ENCODE results near the gene JAKMIP2. TPM values are rescaled to one million over a fixed set of nuclear protein-coding genes. Genes with fewer than 3 reads are reported as not detected.

Gene JAKMIP2
- total RNA-seq, 1 donor from 2014 or later: 0.49 TPM

DNA sequence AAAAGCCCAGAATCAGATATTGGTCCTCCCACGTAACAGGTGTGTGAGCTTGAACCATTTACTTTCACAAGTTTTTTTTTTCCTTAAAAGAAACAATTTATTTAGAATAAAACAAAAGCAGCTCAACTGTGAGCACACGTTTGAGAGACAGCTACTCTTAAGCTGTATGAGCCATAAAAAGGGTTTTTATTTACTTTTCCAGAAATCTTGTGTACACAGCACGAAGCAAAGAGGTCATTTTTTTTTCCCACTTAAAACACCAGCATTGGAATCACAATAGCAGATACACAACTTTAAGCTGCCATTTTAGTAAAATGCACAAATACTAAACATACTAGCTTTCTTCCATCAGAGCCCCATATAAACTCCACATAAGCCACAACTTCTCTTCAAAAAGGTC lies 44.6 kb downstream of the JAKMIP2 start:
- Histone ChIP-seq H3K4me3 (no peak overlapping the region), H3K36me3 (no peaks in the 10 kb centered on the region), H3K9me3 (no peaks in the 10 kb centered on the region), H3K27ac (no peak overlapping the region), H3K27me3 (no peaks in the 10 kb centered on the region), H3K4me1 (no peaks in the 10 kb centered on the region)
- DNase-seq (ENCODE audit: extremely low spot score in 2 of 2): no peak
- TF ChIP-seq, protein P1, sequence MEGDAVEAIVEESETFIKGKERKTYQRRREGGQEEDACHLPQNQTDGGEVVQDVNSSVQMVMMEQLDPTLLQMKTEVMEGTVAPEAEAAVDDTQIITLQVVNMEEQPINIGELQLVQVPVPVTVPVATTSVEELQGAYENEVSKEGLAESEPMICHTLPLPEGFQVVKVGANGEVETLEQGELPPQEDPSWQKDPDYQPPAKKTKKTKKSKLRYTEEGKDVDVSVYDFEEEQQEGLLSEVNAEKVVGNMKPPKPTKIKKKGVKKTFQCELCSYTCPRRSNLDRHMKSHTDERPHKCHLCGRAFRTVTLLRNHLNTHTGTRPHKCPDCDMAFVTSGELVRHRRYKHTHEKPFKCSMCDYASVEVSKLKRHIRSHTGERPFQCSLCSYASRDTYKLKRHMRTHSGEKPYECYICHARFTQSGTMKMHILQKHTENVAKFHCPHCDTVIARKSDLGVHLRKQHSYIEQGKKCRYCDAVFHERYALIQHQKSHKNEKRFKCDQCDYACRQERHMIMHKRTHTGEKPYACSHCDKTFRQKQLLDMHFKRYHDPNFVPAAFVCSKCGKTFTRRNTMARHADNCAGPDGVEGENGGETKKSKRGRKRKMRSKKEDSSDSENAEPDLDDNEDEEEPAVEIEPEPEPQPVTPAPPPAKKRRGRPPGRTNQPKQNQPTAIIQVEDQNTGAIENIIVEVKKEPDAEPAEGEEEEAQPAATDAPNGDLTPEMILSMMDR (IDR thresholded peaks at IDR 0.05): no peak
- no peak for TF ChIP-seq POLR2AphosphoS5 (IDR thresholded peaks at IDR 0.05; ENCODE audit: insufficient read depth in 1 of 2, low read depth in 1 of 2)
- TF ChIP-seq POLR2A (IDR thresholded peaks at IDR 0.05): no peak
- intact Hi-C loops (cut with DNase I): no loop called here

DNA sequence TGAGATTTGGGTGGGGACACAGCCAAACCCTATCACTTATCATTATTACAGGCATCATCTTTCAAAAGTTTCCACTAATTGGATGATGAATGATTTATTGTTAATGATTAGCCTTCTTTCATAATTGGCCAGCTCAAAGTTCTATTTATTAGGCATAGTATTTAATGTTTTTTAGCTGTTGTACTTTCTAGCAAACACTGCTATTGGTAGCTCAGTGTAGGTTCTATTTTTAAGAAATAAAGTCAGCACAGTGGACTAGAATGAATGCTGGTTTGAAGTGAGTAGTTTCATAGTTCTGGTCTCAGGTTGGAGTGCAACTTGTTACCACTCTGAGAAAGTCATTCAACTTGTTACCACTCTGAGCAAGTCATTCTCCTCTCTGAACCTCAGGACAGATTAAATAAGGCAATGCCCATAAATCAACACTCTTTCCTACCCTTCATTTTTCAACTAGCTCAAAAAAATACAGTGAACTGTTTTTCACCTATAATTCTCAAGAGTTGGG lies 46.9 kb downstream of the JAKMIP2 start:
- Histone ChIP-seq H3K4me1 (no peaks in the 10 kb centered on the region), H3K27ac (no peak overlapping the region), H3K36me3 (no peaks in the 10 kb centered on the region), H3K9me3 (no peaks in the 10 kb centered on the region), H3K27me3 (no peaks in the 10 kb centered on the region), H3K4me3 (no peak overlapping the region)
- TF ChIP-seq POLR2A (IDR thresholded peaks at IDR 0.05): no peak
- TF ChIP-seq, protein P1 (IDR thresholded peaks at IDR 0.05): no peak
- TF ChIP-seq POLR2AphosphoS5 (IDR thresholded peaks at IDR 0.05; ENCODE audit: insufficient read depth in 1 of 2, low read depth in 1 of 2): no peak
- no peak for DNase-seq (ENCODE audit: extremely low spot score in 2 of 2)
- intact Hi-C loops (cut with DNase I): no loop called here

DNA sequence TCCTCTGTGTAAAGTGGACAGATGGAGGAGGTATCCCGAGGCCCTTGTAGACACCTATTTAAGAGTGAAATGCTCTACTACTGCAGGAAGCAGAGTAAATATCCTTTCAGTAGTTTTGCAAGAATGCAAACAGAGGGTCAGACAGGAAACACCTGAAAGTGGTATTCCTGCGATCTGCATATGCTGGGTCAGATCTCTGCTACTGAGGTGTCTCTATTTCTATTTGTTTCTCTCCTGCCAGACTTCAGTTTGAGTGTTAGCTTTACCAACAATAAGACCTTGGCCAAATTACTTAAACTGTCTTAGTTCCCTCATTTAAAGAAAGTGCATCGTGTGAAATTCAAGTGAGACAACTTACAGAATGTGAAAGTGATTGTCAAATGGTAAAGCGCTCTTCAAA lies 47.6 kb downstream of the JAKMIP2 start:
- TF ChIP-seq POLR2AphosphoS5 (IDR thresholded peaks at IDR 0.05; ENCODE audit: insufficient read depth in 1 of 2, low read depth in 1 of 2) (no peak), POLR2A (IDR thresholded peaks at IDR 0.05) (no peak)
- TF ChIP-seq, protein P1 (IDR thresholded peaks at IDR 0.05): no peak
- Histone ChIP-seq H3K27me3 (no peaks in the 10 kb centered on the region), H3K27ac (no peak overlapping the region), H3K4me3 (no peak overlapping the region), H3K36me3 (no peaks in the 10 kb centered on the region), H3K4me1 (no peaks in the 10 kb centered on the region), H3K9me3 (no peaks in the 10 kb centered on the region)
- intact Hi-C loops (cut with DNase I): no loop called here
- DNase-seq (ENCODE audit: extremely low spot score in 2 of 2): no peak

DNA sequence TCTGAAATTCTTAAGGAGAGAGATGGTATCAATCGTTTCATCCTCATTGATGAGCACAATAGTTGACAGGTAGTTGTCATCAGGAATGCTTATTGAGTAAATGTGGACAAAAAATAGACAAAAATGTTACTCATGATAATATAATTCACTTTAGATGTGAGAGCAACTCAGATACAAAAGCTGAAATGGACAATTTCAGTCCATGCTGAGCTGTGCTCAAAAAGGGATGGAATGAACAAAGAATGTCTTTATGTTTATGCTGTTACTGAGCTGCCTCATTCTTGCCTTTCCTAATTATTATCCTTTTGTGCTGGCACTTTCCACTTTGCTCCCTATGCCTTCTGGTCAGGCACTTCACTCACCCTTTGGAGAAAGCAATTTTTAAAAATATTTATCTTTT lies 49.5 kb downstream of the JAKMIP2 start:
- no peaks in the 10 kb centered on the region for H3K4me1 ChIP-seq
- TF ChIP-seq, protein P1 (IDR thresholded peaks at IDR 0.05): no peak
- TF ChIP-seq POLR2AphosphoS5 (IDR thresholded peaks at IDR 0.05; ENCODE audit: insufficient read depth in 1 of 2, low read depth in 1 of 2) (no peak), POLR2A (IDR thresholded peaks at IDR 0.05) (no peak)
- no peak for DNase-seq (ENCODE audit: extremely low spot score in 2 of 2)
- no peaks in the 10 kb centered on the region for H3K27me3 ChIP-seq
- intact Hi-C loops (cut with DNase I): no loop called here
- no peaks in the 10 kb centered on the region for H3K36me3 ChIP-seq
- no peak overlapping the region for H3K27ac ChIP-seq
- H3K4me3 ChIP-seq: no peak overlapping the region
- H3K9me3 ChIP-seq: no peaks in the 10 kb centered on the region

DNA sequence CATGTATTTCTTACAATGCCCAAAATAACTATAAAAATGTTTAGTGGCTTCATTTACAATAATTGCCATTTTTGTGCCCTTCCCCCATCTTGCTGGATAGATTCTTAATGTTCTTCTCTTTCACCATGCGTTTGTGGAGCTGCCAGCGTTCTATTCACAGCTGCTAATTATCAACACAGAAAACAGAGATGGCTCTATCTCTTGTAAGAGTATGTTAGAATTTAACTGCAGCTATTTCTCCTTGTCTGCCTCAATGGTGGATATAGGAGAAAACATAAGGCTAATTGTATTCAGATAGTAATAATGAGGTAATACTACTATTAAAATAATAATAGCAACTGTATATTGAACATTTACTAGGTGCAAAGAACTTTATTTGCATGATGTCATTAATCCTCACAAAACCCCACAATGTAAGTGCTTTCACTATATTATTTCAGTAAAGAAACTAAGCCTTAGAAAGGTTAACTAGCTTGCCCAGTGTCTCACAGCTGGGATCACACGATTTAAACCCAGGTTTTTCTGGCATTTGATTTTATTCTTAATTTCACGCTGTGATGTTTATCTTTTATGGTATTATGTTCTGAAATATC lies 50.1 kb downstream of the JAKMIP2 start:
- Histone ChIP-seq H3K27me3 (no peaks in the 10 kb centered on the region), H3K4me3 (no peak overlapping the region), H3K4me1 (no peaks in the 10 kb centered on the region), H3K27ac (no peak overlapping the region), H3K36me3 (no peaks in the 10 kb centered on the region), H3K9me3 (no peaks in the 10 kb centered on the region)
- TF ChIP-seq POLR2AphosphoS5 (IDR thresholded peaks at IDR 0.05; ENCODE audit: insufficient read depth in 1 of 2, low read depth in 1 of 2) (no peak), POLR2A (IDR thresholded peaks at IDR 0.05) (no peak)
- TF ChIP-seq, protein P1 (IDR thresholded peaks at IDR 0.05): no peak
- DNase-seq (ENCODE audit: extremely low spot score in 2 of 2): no peak
- intact Hi-C loops (cut with DNase I): no loop called here
